ENCODE results near the gene RITA1. TPM values are rescaled to one million over a fixed set of nuclear protein-coding genes. Genes with fewer than 3 reads are reported as not detected.

The RITA1 gene
- total and polyA plus RNA-seq, 9 donors, result 6.8 to 19.4 (median 15.4) TPM

DNA sequence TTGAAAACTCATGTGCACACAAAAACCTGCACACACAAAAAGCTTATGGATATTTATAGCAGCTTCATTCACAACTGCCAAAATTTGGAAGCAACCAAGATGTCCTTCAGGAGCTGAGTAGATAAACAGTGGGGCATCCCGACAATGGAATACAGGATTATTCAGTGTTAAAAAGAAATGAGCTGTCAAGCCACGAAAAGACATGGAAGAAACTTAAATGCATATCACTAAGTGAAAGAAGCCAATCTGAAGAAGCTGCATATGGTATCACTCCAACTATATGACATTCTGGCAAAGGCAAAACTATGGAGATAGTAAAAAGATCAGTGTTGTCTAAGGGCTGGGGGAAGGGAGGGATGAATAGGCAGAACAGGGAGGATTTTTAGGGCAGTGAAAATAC, 30.5 kb downstream of the RITA1 start:
- Histone ChIP-seq H3K36me3 (no peaks in the 10 kb centered on the region), H3K27ac (no peak overlapping the region), H3K27me3 (no peaks in the 10 kb centered on the region), H3K4me3 (no peak overlapping the region), H3K4me1 (ENCODE audit: insufficient read depth) (peaks cover 5% of the 10 kb centered on the region), H3K9me3 (no peaks in the 10 kb centered on the region)
- intact Hi-C loops (cut with DNase I), result no loop called here
- DNase-seq, result no peak
- WGBS, 3 donors, result 26 to 36% (median 34%) methylated on average over 2 of the region's 2 CpGs
- TF ChIP-seq POLR2A (IDR thresholded peaks at IDR 0.05) (no peak), EP300 (IDR thresholded peaks at IDR 0.05) (no peak)
- TF ChIP-seq, protein P1, sequence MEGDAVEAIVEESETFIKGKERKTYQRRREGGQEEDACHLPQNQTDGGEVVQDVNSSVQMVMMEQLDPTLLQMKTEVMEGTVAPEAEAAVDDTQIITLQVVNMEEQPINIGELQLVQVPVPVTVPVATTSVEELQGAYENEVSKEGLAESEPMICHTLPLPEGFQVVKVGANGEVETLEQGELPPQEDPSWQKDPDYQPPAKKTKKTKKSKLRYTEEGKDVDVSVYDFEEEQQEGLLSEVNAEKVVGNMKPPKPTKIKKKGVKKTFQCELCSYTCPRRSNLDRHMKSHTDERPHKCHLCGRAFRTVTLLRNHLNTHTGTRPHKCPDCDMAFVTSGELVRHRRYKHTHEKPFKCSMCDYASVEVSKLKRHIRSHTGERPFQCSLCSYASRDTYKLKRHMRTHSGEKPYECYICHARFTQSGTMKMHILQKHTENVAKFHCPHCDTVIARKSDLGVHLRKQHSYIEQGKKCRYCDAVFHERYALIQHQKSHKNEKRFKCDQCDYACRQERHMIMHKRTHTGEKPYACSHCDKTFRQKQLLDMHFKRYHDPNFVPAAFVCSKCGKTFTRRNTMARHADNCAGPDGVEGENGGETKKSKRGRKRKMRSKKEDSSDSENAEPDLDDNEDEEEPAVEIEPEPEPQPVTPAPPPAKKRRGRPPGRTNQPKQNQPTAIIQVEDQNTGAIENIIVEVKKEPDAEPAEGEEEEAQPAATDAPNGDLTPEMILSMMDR (IDR thresholded peaks at IDR 0.05), result no peak

DNA sequence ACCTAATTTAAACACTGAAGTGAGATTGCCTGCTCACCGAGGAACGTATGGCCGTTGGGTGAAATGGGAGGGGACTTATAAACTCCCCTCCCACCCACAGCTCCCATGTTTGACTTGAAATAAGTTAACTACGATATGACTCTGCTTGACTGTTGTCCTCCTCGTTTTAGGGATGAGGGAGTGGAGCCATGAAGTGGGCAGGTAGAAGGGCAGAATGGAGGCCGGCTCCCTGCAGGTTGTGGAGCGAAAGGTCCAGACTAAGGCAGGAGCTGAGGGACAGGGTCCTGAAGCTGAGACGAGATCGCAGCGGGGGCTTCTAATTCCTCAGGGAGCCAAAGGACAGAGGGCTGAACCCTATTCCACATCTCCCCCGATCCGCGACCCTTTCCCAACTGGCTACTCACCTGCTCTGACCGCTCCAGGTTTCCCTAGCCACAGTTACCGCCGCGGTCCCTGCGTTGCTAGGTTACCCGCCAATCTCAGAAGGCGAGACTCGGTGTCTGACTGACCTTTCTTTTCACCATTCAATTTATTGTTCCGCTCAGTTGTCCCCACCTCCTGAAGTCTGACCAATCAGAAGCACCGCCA, 35.2 kb downstream of the RITA1 start:
- DNase-seq, result no peak
- 0% methylated on average over 23 of the region's 23 CpGs for WGBS, 3 donors
- Histone ChIP-seq H3K4me3 (peak overlapping the region; percentile 38), H3K27me3 (no peaks in the 10 kb centered on the region), H3K36me3 (no peaks in the 10 kb centered on the region), H3K4me1 (ENCODE audit: insufficient read depth) (peaks cover 9% of the 10 kb centered on the region), H3K27ac (no peak overlapping the region), H3K9me3 (no peaks in the 10 kb centered on the region)
- intact Hi-C loops (cut with DNase I), result loop anchor here in 1 of 4 donors (2.0 kb wide), 1 partner anchor 48 kb away; no protein-coding TSS in a partner anchor
- TF ChIP-seq, protein P1 (IDR thresholded peaks at IDR 0.05), result no peak
- TF ChIP-seq EP300 (IDR thresholded peaks at IDR 0.05) (no peak), POLR2A (IDR thresholded peaks at IDR 0.05) (no peak)

DNA sequence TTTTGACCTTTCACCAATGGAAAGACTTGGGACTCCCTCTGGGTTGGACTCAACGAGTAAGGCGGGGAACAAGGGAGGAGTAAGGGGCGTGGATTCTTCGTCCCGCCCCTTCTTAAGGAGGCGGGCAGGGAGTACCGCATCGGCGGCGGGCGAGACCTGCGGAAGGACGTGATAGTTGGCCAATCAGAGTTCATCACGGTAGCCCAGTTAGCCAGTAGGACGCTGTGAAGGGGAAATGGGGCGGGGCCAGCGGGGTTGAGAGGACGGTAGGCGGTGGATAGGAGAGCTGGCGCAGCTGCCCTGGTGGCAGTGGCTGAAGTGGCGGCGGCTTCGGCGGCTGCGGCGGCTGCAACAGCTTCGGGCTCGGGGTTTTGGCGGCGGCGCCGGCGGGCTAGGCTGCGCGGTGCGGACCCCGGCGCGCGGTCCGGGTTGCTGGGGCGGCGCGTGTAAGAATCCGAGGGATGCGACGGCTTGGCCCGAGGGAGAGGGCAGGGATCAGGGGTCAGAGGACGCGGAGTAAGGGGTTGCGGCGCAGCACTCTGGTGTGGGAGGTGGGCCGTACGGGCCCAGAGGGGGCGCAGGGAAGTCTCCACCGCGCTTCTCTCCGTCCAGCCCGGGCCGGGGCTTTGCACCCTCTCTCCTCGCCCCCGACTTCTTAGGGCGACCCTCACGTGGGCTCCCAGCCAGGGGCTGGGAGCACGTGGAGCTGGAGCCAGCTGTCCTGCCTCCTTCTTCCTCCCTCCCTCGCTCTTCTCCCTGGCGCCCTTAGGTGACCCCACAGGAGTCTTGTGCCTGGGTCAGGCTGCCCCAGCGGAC, 35.9 kb downstream of the RITA1 start, which contains the start of gene TPCN1:
Gene TPCN1 (plus strand): TSS at position 284 of the 816 bp plus-strand sequence. CDS start 5,389 bp downstream, outside the sequence.
- H3K27me3 ChIP-seq, result no peaks in the 10 kb centered on the region
- peak; percentile 99 to 100 (median 100) for DNase-seq
- WGBS, 3 donors, result 0 to 1% (median 0%) methylated on average over 68 of the region's 68 CpGs
- intact Hi-C loops (cut with DNase I), result loop anchor here in 1 of 4 donors (2.0 kb wide), 1 partner anchor 47 kb away; no protein-coding TSS in a partner anchor
- H3K9me3 ChIP-seq, result no peaks in the 10 kb centered on the region
- TF ChIP-seq EP300 (IDR thresholded peaks at IDR 0.05), result no peak
- peak; percentile 98 for TF ChIP-seq POLR2A (IDR thresholded peaks at IDR 0.05)
- TF ChIP-seq, protein P1 (IDR thresholded peaks at IDR 0.05), result peak in 2 of 3 donors; percentile 32 to 53
- H3K36me3 ChIP-seq, result no peaks in the 10 kb centered on the region
- peak within 1 kb of the TSS; percentile 76 to 84 for H3K27ac ChIP-seq
- peaks cover 8% of the 10 kb centered on the region for H3K4me1 ChIP-seq (ENCODE audit: insufficient read depth)
- peak within 1 kb of the TSS; percentile 91 for H3K4me3 ChIP-seq

DNA sequence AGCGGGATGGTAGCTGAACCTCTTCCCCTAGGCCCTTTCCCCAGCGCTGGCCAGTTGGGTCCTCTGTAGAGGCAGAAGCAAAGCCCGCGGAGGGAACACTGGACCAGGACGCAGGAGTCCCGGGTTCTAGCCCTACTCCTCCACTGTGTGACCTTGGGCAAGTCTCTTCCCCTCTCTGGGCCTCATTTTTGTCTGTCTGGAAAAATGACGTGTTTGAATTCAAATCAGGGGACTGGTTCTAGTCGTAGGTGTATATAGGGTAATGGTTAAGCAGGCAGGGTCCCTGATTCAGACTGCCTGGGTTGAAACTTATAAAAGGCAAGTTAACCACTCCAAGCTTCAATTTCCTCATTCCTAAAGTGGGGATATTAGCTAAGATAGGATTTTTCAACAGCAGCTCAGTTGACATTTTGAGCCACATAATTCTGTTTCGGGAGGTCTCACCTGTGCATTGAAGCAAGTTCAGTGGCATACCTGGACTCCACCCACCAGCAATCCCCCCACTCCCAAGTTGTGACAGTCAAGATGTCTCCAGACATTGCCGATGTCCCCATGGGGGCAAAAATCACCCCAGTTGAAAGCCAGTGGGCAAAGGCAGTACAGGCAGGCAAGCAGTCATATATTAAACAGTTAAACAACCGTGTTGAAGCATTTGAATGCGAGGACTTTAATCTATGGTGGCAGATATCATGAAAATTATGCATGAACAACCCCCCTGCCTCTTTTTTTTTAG, 36.6 kb downstream of the RITA1 start:
- H3K4me3 ChIP-seq, result peak overlapping the region; percentile 91
- peak overlapping the region; percentile 76 to 84 for H3K27ac ChIP-seq
- peaks cover 11% of the 10 kb centered on the region for H3K4me1 ChIP-seq (ENCODE audit: insufficient read depth)
- no peaks in the 10 kb centered on the region for H3K36me3 ChIP-seq
- H3K9me3 ChIP-seq, result no peaks in the 10 kb centered on the region
- no peak for DNase-seq
- WGBS, 3 donors, result 6 to 12% (median 8%) methylated on average over 12 of the region's 12 CpGs
- TF ChIP-seq EP300 (IDR thresholded peaks at IDR 0.05) (no peak), POLR2A (IDR thresholded peaks at IDR 0.05) (no peak)
- TF ChIP-seq, protein P1 (IDR thresholded peaks at IDR 0.05), result no peak
- H3K27me3 ChIP-seq, result no peaks in the 10 kb centered on the region
- intact Hi-C loops (cut with DNase I), result loop anchor here in 1 of 4 donors (2.0 kb wide), 1 partner anchor 47 kb away; no protein-coding TSS in a partner anchor

Measured in ovary (tissue), 9 donors.